Measurements from ENCODE around the gene RAPGEF1.
A peak's percentile ranks its signal among the peaks of the same experiment; 100 is the strongest.

The RAPGEF1 gene

DNA sequence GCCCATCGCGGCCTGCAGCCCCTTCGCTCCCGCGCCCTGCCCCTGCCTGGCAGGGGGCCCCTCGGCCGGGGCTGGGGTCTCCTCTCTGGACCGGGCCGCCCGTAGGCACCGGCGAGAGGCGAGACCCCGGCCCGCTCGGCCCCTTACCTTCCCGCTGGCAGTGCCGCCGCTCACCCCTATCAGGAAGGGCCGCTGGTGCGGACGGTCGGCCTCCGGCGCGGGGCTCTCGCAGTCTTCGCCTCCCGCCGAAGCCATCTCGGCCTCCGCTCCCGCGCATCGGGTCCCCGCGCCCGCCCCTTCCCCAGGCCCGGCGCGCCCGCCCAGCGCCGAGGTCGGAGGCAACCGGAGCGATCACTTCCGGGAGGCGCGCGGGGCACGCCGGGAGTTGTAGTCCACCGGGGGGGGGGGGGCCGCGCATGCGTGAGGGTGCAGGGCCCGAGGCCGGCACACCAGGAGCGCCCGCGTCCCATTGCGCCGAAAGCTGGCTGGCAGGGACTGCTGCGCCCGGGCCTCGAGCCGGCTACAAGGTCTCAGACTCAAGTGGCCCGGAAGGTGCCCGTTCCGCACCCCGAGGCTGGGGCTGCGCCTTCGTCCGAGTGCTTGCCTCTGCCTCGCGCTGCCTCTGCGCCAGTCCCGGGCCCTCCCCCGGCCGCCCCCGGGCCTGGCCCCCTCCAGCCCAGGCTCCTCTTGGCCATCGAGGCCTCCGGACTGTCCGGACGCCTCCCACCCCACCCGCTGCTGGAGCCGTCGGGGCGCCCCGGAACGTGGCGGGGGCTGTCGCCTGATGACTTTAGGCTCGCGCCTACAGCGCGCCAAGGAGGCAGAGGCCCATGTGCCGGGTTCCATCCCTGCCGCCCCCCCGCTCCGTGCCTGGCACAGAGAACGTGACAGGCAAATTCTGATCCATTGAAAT, 208.7 kb downstream of the RAPGEF1 start, which contains the start of gene UCK1:
TSS of gene UCK1 (minus strand) at position 344 of the 913 bp plus-strand sequence. CDS start at position 255, 89 bp downstream.
- DNase-seq (ENCODE audit: low read depth, low spot score): peak; percentile 91

DNA sequence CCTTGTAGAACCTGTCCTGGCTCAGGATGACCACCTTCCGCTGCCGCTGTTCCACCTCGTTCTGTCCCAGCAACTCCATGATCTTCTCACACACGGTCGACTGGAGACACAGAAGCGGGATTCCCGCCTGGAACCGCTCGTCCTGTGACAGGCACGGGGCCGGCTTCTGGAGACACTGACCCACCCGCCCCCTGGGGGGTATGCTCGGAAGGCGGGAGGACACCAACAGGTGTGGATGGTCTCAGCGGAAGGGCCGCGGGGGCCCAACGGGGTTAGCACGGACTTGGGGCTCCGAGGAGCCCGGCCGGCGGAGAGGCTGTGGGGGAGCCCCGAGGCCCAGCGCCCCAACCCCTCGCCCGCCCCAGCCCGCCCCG, 209.3 kb downstream of the RAPGEF1 start:
- peak; percentile 57 for DNase-seq (ENCODE audit: low read depth, low spot score)

DNA sequence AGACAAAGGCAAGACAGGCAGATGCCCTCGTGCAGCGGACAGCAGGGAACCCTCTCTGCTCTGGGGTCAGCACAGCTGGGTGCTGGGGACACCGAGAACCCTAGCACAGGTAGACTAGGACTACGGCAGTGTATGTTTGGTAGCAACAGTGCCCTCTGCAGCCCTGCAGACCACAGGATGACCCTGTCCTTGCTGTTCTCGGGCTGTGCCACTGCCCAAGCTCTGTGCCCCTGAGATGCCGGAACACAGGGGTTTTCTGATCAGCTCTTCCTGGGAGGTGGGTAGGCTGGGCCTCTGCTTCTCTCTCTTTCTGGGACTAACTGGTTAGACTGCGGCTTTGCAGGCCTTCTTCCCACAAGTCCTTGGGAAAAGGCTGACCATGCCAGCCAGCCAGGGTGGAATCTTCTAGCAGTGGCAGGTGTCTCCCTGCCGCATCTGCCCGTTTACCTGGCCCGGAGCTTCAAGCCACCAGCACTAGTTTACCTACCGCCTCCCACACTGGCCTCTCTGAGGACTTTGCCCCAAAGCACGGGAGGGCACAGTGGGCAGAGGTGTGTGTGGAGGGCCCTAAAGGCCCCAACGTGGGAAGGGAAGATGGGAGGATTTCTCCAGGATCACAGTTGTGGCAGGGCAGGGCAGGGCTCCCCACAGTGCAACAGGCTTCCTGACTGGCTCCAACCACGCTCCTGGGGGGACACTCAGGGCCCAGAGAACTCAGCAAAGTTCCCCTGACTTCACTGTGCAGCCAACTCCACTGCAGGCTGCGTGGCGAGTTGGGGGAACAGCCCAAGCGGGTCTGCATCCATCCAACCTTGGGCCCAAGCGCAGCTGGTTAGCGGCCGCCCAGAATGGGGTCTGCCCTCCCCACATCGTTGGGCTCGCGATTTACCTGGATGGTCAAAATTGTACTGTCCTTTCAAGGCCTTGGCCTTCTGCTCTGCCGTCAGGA, 210.0 kb downstream of the RAPGEF1 start:
- no peak for DNase-seq (ENCODE audit: low read depth, low spot score)

GRCh38 chr9:131528886-131529505, 210.9 kb downstream of the RAPGEF1 start:
- no peak for DNase-seq (ENCODE audit: low read depth, low spot score)

GRCh38 chr9:131528186-131528585, 211.7 kb downstream of the RAPGEF1 start:
- DNase-seq (ENCODE audit: low read depth, low spot score): no peak

Data from ELF-1 (cell line).